WTC11 (cell line): Measurements from ENCODE around the gene CNOT3. TPM values are rescaled to one million over a fixed set of nuclear protein-coding genes. Genes with fewer than 3 reads are reported as not detected.

Source experiments
- ATAC-seq: fragments of 200-7000 bp; cut with Tn5 transposase; 2 replicates; pipeline ENCODE4 v1.10.0; 2021; ENCODE audit warnings: mild to moderate bottlenecking, moderate library complexity
- CTCF ChIA-PET: fragments of 300-600 bp; sonication (Branson Sonifier 250); formaldehyde crosslinking; loops from one replicate; lab custom pipeline; 2021; ENCODE audit warnings: antibody characterized with exemption; lab: Charles Lee
- POLR2A ChIA-PET: fragments of 350-600 bp; sonication (Branson Sonifier 250); formaldehyde crosslinking; loops from one replicate; lab custom pipeline; 2021; ENCODE audit warnings: antibody characterized with exemption; lab: Charles Lee
- DNase-seq: peaks from one replicate; pipeline ENCODE4 v3.0.0; 2021; ENCODE audit warnings: low spot score
- H3K27ac Mint-ChIP-seq: 2 replicates; pipeline ENCODE4 v1.8.0; 2021; ENCODE audit warnings: mixed read lengths
- H3K27me3 Mint-ChIP-seq: 2 replicates; pipeline ENCODE4 v1.8.0; 2021; ENCODE audit warnings: low read depth, mild to moderate bottlenecking, moderate library complexity, mixed read lengths
- H3K36me3 Mint-ChIP-seq: 2 replicates; pipeline ENCODE4 v1.8.0; 2021; ENCODE audit warnings: mixed read lengths
- H3K4me1 Mint-ChIP-seq: 2 replicates; pipeline ENCODE4 v1.8.0; 2022; ENCODE audit warnings: mixed read lengths
- H3K4me3 Mint-ChIP-seq: 2 replicates; pipeline ENCODE4 v1.8.0; 2021; ENCODE audit warnings: mild to moderate bottlenecking, moderate library complexity, mixed read lengths
- H3K9me3 Mint-ChIP-seq: 2 replicates; pipeline ENCODE4 v1.8.0; 2021; ENCODE audit warnings: mixed read lengths
- ELF4 ChIP-seq: sonication (generic); formaldehyde crosslinking; IDR thresholded peaks from 2 replicates; pipeline ENCODE4 v1.8.1; 2022; ENCODE audit warnings: low read depth, mild to moderate bottlenecking, moderate library complexity, missing genetic modification reagents
- ETV6 ChIP-seq: sonication (generic); formaldehyde crosslinking; IDR thresholded peaks from 2 replicates; pipeline ENCODE4 v1.8.1; 2022; ENCODE audit warnings: mild to moderate bottlenecking, missing genetic modification reagents
- GABPB1 ChIP-seq: sonication (generic); formaldehyde crosslinking; IDR thresholded peaks from 2 replicates; pipeline ENCODE4 v1.8.1; 2023; ENCODE audit warnings: mild to moderate bottlenecking, missing genetic modification reagents
- GRHL2 ChIP-seq: fragments of 250-450 bp; sonication (Bioruptor Pico); IDR thresholded peaks from 2 replicates; pipeline ENCODE4 v1.8.0; 2022; ENCODE audit warnings: mild to moderate bottlenecking, moderate library complexity; ENCODE audit not compliant: insufficient replicate concordance, severe bottlenecking
- GTF2I ChIP-seq: fragments of 250-450 bp; sonication (Bioruptor Pico); conservative IDR thresholded peaks from 2 replicates; pipeline ENCODE4 v1.4.0; 2021; ENCODE audit warnings: mild to moderate bottlenecking
- JUN ChIP-seq: sonication (generic); formaldehyde crosslinking; IDR thresholded peaks from 2 replicates; pipeline ENCODE4 v1.8.0; 2023; ENCODE audit warnings: mild to moderate bottlenecking, missing genetic modification reagents
- NR1H2 ChIP-seq: sonication (generic); formaldehyde crosslinking; IDR thresholded peaks from 2 replicates; pipeline ENCODE4 v1.9.0; 2021; ENCODE audit warnings: mild to moderate bottlenecking, moderate library complexity, missing genetic modification reagents
- TEAD1 ChIP-seq: sonication (generic); formaldehyde crosslinking; IDR thresholded peaks from 2 replicates; pipeline ENCODE4 v1.8.0; 2022; ENCODE audit warnings: mild to moderate bottlenecking, missing genetic modification reagents
- TEAD4 ChIP-seq: sonication (generic); formaldehyde crosslinking; IDR thresholded peaks from 2 replicates; pipeline ENCODE4 v1.8.0; 2022; ENCODE audit warnings: mild to moderate bottlenecking, missing genetic modification reagents
- ZNF121 ChIP-seq: sonication (generic); formaldehyde crosslinking; IDR thresholded peaks from 2 replicates; pipeline ENCODE4 v1.8.0; 2023; ENCODE audit warnings: missing genetic modification reagents
- total RNA-seq: library from RNA; stranded (reverse); gene quantifications from 3 replicates; pipeline ENCODE4 v1.2.3, GENCODE V29; 2021
- TF ChIP-seq, protein P1 (sequence below): fragments of 250-450 bp; sonication (Bioruptor Pico); IDR thresholded peaks from 2 replicates; pipeline ENCODE4 v1.9.0; 2021; ENCODE audit warnings: mild to moderate bottlenecking, borderline replicate concordance
- TF ChIP-seq, protein P2 (sequence below): fragments of 250-450 bp; sonication (Bioruptor Pico); IDR thresholded peaks from 2 replicates; pipeline ENCODE4 v1.8.0; 2021; ENCODE audit warnings: mild to moderate bottlenecking
- TF ChIP-seq, protein P3 (sequence below): sonication (generic); formaldehyde crosslinking; IDR thresholded peaks from 2 replicates; pipeline ENCODE4 v1.8.1; 2023; ENCODE audit warnings: mild to moderate bottlenecking, missing genetic modification reagents
- TF ChIP-seq, protein P4 (sequence below): sonication (generic); formaldehyde crosslinking; conservative IDR thresholded peaks from 2 replicates; pipeline ENCODE4 v1.8.1; 2022; ENCODE audit warnings: mild to moderate bottlenecking, missing genetic modification reagents
- TF ChIP-seq, protein P5 (sequence below): fragments of 250-450 bp; sonication (Bioruptor Pico); IDR thresholded peaks from 2 replicates; pipeline ENCODE4 v2.1.2; 2022; ENCODE audit warnings: mild to moderate bottlenecking, moderate library complexity
- TF ChIP-seq, protein P6 (sequence below): sonication (generic); formaldehyde crosslinking; IDR thresholded peaks from 2 replicates; pipeline ENCODE4 v1.8.0; 2022; ENCODE audit warnings: missing genetic modification reagents
- TF ChIP-seq, protein P7 (sequence below): fragments of 250-450 bp; sonication (Bioruptor Pico); IDR thresholded peaks from 2 replicates; pipeline ENCODE4 v1.9.0; 2021; ENCODE audit warnings: mild to moderate bottlenecking
- TF ChIP-seq, protein P8 (sequence below): sonication (generic); formaldehyde crosslinking; IDR thresholded peaks from 2 replicates; pipeline ENCODE4 v1.8.0; 2023; ENCODE audit warnings: missing genetic modification reagents, mild to moderate bottlenecking, borderline replicate concordance

The CNOT3 gene
- total RNA-seq, 1 experiment from 2014 or later, result 93.3 TPM

DNA sequence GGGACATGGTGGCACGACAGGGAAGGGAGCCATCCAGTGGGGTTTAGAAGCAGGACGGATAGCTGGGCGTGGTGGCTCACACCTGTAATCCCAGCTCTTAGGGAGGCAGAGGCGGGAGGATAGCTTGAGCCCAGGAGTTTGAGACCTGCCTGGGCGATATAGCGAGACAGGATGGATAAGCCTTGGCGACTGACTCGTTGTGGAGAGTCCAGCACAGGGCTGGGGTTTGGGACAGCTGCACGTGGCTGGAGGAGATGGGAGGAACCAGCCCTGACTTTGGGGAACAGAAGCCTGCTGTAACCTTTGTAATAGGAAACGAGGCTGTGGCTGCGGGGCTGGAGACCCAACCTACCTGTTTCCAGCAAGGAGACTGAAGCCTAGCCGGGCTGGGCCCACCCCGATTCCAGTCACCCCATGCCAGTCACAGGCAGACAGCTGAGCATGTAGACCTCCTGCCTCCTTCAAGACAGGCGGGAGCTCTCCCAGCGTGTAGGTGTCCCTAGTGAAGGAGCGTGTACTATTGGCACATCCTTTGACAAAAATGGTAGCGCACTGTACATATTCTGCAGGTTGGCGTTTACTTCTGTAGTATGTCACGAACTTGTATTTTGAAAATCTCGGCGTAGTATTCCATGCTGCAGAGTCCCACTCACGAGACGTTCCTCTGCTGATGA lies 13.9 kb downstream of the CNOT3 start:
- no peak for ATAC-seq
- ChIA-PET POLR2A (interaction anchor here (2.8 kb wide), 1 partner anchor 14 kb away, joined by 11 read pairs; the partner anchor contains the start of gene CNOT3), CTCF (no interaction called here)
- H3K27me3 Mint-ChIP-seq, result no peaks in the 10 kb centered on the region
- H3K4me1 Mint-ChIP-seq, result no peaks in the 10 kb centered on the region
- no peak for DNase-seq
- peaks cover 73% of the 10 kb centered on the region for H3K36me3 Mint-ChIP-seq
- H3K4me3 Mint-ChIP-seq, result no peak overlapping the region
- H3K27ac Mint-ChIP-seq, result no peak overlapping the region
- no peaks in the 10 kb centered on the region for H3K9me3 Mint-ChIP-seq
- TF ChIP-seq, protein P1, sequence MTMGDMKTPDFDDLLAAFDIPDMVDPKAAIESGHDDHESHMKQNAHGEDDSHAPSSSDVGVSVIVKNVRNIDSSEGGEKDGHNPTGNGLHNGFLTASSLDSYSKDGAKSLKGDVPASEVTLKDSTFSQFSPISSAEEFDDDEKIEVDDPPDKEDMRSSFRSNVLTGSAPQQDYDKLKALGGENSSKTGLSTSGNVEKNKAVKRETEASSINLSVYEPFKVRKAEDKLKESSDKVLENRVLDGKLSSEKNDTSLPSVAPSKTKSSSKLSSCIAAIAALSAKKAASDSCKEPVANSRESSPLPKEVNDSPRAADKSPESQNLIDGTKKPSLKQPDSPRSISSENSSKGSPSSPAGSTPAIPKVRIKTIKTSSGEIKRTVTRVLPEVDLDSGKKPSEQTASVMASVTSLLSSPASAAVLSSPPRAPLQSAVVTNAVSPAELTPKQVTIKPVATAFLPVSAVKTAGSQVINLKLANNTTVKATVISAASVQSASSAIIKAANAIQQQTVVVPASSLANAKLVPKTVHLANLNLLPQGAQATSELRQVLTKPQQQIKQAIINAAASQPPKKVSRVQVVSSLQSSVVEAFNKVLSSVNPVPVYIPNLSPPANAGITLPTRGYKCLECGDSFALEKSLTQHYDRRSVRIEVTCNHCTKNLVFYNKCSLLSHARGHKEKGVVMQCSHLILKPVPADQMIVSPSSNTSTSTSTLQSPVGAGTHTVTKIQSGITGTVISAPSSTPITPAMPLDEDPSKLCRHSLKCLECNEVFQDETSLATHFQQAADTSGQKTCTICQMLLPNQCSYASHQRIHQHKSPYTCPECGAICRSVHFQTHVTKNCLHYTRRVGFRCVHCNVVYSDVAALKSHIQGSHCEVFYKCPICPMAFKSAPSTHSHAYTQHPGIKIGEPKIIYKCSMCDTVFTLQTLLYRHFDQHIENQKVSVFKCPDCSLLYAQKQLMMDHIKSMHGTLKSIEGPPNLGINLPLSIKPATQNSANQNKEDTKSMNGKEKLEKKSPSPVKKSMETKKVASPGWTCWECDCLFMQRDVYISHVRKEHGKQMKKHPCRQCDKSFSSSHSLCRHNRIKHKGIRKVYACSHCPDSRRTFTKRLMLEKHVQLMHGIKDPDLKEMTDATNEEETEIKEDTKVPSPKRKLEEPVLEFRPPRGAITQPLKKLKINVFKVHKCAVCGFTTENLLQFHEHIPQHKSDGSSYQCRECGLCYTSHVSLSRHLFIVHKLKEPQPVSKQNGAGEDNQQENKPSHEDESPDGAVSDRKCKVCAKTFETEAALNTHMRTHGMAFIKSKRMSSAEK (CRISPR knock-in tag), result no peak
- TF ChIP-seq ELF4 (CRISPR knock-in tag) (no peak), NR1H2 (CRISPR knock-in tag) (no peak), TEAD4 (no peak), ZNF121 (CRISPR knock-in tag) (no peak), GABPB1 (CRISPR knock-in tag) (no peak), GRHL2 (CRISPR knock-in tag) (no peak), JUN (CRISPR knock-in tag) (no peak), GTF2I (CRISPR knock-in tag) (no peak), TEAD1 (CRISPR knock-in tag) (no peak), ETV6 (CRISPR knock-in tag) (no peak)
- TF ChIP-seq, protein P2, sequence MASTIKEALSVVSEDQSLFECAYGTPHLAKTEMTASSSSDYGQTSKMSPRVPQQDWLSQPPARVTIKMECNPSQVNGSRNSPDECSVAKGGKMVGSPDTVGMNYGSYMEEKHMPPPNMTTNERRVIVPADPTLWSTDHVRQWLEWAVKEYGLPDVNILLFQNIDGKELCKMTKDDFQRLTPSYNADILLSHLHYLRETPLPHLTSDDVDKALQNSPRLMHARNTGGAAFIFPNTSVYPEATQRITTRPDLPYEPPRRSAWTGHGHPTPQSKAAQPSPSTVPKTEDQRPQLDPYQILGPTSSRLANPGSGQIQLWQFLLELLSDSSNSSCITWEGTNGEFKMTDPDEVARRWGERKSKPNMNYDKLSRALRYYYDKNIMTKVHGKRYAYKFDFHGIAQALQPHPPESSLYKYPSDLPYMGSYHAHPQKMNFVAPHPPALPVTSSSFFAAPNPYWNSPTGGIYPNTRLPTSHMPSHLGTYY (CRISPR knock-in tag), result no peak
- TF ChIP-seq, protein P3, sequence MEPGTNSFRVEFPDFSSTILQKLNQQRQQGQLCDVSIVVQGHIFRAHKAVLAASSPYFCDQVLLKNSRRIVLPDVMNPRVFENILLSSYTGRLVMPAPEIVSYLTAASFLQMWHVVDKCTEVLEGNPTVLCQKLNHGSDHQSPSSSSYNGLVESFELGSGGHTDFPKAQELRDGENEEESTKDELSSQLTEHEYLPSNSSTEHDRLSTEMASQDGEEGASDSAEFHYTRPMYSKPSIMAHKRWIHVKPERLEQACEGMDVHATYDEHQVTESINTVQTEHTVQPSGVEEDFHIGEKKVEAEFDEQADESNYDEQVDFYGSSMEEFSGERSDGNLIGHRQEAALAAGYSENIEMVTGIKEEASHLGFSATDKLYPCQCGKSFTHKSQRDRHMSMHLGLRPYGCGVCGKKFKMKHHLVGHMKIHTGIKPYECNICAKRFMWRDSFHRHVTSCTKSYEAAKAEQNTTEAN (CRISPR knock-in tag), result no peak
- TF ChIP-seq, protein P4, sequence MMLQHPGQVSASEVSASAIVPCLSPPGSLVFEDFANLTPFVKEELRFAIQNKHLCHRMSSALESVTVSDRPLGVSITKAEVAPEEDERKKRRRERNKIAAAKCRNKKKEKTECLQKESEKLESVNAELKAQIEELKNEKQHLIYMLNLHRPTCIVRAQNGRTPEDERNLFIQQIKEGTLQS (CRISPR knock-in tag), result no peak
- TF ChIP-seq, protein P5, sequence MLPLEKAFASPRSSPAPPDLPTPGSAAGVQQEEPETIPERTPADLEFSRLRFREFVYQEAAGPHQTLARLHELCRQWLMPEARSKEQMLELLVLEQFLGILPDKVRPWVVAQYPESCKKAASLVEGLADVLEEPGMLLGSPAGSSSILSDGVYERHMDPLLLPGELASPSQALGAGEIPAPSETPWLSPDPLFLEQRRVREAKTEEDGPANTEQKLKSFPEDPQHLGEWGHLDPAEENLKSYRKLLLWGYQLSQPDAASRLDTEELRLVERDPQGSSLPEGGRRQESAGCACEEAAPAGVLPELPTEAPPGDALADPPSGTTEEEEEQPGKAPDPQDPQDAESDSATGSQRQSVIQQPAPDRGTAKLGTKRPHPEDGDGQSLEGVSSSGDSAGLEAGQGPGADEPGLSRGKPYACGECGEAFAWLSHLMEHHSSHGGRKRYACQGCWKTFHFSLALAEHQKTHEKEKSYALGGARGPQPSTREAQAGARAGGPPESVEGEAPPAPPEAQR (CRISPR knock-in tag), result no peak
- TF ChIP-seq, protein P6, sequence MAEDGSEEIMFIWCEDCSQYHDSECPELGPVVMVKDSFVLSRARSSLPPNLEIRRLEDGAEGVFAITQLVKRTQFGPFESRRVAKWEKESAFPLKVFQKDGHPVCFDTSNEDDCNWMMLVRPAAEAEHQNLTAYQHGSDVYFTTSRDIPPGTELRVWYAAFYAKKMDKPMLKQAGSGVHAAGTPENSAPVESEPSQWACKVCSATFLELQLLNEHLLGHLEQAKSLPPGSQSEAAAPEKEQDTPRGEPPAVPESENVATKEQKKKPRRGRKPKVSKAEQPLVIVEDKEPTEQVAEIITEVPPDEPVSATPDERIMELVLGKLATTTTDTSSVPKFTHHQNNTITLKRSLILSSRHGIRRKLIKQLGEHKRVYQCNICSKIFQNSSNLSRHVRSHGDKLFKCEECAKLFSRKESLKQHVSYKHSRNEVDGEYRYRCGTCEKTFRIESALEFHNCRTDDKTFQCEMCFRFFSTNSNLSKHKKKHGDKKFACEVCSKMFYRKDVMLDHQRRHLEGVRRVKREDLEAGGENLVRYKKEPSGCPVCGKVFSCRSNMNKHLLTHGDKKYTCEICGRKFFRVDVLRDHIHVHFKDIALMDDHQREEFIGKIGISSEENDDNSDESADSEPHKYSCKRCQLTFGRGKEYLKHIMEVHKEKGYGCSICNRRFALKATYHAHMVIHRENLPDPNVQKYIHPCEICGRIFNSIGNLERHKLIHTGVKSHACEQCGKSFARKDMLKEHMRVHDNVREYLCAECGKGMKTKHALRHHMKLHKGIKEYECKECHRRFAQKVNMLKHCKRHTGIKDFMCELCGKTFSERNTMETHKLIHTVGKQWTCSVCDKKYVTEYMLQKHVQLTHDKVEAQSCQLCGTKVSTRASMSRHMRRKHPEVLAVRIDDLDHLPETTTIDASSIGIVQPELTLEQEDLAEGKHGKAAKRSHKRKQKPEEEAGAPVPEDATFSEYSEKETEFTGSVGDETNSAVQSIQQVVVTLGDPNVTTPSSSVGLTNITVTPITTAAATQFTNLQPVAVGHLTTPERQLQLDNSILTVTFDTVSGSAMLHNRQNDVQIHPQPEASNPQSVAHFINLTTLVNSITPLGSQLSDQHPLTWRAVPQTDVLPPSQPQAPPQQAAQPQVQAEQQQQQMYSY (CRISPR knock-in tag), result no peak
- TF ChIP-seq, protein P7, sequence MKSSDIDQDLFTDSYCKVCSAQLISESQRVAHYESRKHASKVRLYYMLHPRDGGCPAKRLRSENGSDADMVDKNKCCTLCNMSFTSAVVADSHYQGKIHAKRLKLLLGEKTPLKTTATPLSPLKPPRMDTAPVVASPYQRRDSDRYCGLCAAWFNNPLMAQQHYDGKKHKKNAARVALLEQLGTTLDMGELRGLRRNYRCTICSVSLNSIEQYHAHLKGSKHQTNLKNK, result no peak
- TF ChIP-seq, protein P8, sequence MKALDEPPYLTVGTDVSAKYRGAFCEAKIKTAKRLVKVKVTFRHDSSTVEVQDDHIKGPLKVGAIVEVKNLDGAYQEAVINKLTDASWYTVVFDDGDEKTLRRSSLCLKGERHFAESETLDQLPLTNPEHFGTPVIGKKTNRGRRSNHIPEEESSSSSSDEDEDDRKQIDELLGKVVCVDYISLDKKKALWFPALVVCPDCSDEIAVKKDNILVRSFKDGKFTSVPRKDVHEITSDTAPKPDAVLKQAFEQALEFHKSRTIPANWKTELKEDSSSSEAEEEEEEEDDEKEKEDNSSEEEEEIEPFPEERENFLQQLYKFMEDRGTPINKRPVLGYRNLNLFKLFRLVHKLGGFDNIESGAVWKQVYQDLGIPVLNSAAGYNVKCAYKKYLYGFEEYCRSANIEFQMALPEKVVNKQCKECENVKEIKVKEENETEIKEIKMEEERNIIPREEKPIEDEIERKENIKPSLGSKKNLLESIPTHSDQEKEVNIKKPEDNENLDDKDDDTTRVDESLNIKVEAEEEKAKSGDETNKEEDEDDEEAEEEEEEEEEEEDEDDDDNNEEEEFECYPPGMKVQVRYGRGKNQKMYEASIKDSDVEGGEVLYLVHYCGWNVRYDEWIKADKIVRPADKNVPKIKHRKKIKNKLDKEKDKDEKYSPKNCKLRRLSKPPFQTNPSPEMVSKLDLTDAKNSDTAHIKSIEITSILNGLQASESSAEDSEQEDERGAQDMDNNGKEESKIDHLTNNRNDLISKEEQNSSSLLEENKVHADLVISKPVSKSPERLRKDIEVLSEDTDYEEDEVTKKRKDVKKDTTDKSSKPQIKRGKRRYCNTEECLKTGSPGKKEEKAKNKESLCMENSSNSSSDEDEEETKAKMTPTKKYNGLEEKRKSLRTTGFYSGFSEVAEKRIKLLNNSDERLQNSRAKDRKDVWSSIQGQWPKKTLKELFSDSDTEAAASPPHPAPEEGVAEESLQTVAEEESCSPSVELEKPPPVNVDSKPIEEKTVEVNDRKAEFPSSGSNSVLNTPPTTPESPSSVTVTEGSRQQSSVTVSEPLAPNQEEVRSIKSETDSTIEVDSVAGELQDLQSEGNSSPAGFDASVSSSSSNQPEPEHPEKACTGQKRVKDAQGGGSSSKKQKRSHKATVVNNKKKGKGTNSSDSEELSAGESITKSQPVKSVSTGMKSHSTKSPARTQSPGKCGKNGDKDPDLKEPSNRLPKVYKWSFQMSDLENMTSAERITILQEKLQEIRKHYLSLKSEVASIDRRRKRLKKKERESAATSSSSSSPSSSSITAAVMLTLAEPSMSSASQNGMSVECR (CRISPR knock-in tag), result no peak
